Neural progenitor cell (in vitro differentiated cells): ENCODE data around the gene DCDC2. TPM values are rescaled to one million over a fixed set of nuclear protein-coding genes. Genes with fewer than 3 reads are reported as not detected.

Experiments used
- DNase-seq: peaks from one replicate; pipeline ENCODE4 v3.0.0-alpha.2; 2016; ENCODE audit warnings: low spot score
- H2AFZ ChIP-seq: fragments of 200-600 bp; sonication (generic); replicated peaks from 2 replicates; pipeline ENCODE4 v1.6.1; 2016; ENCODE audit warnings: antibody characterized with exemption
- H3F3A ChIP-seq: fragments of 200-600 bp; sonication (generic); 2 replicates; pipeline ENCODE4 v1.6.1; 2016; ENCODE audit warnings: antibody characterized with exemption, low read depth
- H3K27ac ChIP-seq: fragments of 200-600 bp; sonication (generic); 2 replicates; pipeline ENCODE4 v1.5.1; 2016; ENCODE audit warnings: mild to moderate bottlenecking
- H3K27me3 ChIP-seq: fragments of 200-600 bp; sonication (generic); 2 replicates; pipeline ENCODE4 v1.6.1; 2016; ENCODE audit warnings: mild to moderate bottlenecking, moderate library complexity
- H3K36me3 ChIP-seq: fragments of 200-600 bp; sonication (generic); 2 replicates; pipeline ENCODE4 v1.5.1; 2016
- H3K4me1 ChIP-seq: fragments of 200-600 bp; sonication (generic); 2 replicates; pipeline ENCODE4 v1.6.1; 2016; ENCODE audit warnings: mixed run types
- H3K4me2 ChIP-seq: fragments of 200-600 bp; sonication (generic); 2 replicates; pipeline ENCODE4 v1.6.1; 2016
- H3K4me3 ChIP-seq: fragments of 200-600 bp; sonication (generic); 2 replicates; pipeline ENCODE4 v1.5.1; 2016
- H3K79me2 ChIP-seq: fragments of 200-600 bp; sonication (generic); 2 replicates; pipeline ENCODE4 v1.6.1; 2016; ENCODE audit warnings: low read depth
- H3K9ac ChIP-seq: fragments of 200-600 bp; sonication (generic); 2 replicates; pipeline ENCODE4 v1.6.1; 2016
- H3K9me3 ChIP-seq: fragments of 200-600 bp; sonication (generic); 2 replicates; pipeline ENCODE4 v1.5.1; 2016; ENCODE audit warnings: low read depth
- H4K20me1 ChIP-seq: fragments of 200-600 bp; sonication (generic); 2 replicates; pipeline ENCODE4 v1.6.1; 2016; ENCODE audit warnings: low read depth
- H3K27ac Mint-ChIP-seq: 3 replicates; pipeline ENCODE4 v1.8.0; 2021; ENCODE audit warnings: mixed read lengths
- H3K27me3 Mint-ChIP-seq: 2 replicates; pipeline ENCODE4 v1.8.0; 2022; ENCODE audit warnings: low read depth, mild to moderate bottlenecking, inconsistent platforms, moderate library complexity, mixed read lengths; ENCODE audit not compliant: insufficient read depth
- H3K36me3 Mint-ChIP-seq: 3 replicates; pipeline ENCODE4 v1.8.0; 2021; ENCODE audit warnings: mixed read lengths
- H3K4me1 Mint-ChIP-seq: 3 replicates; pipeline ENCODE4 v1.8.0; 2021; ENCODE audit warnings: mixed read lengths
- H3K4me3 Mint-ChIP-seq: 3 replicates; pipeline ENCODE4 v1.8.0; 2021; ENCODE audit warnings: mild to moderate bottlenecking, moderate library complexity, mixed read lengths
- H3K9me3 Mint-ChIP-seq: 3 replicates; pipeline ENCODE4 v1.8.0; 2020; ENCODE audit warnings: mixed read lengths
- CTCF ChIP-seq: fragments of 200-600 bp; sonication (generic); IDR thresholded peaks from 2 replicates; pipeline ENCODE4 v1.5.1; 2017; ENCODE audit warnings: antibody characterized with exemption, mild to moderate bottlenecking
- EZH2 ChIP-seq: fragments of 200-600 bp; sonication (generic); IDR thresholded peaks from 2 replicates; pipeline ENCODE4 v1.6.1; 2017; ENCODE audit warnings: antibody characterized with exemption, mild to moderate bottlenecking, moderate library complexity
- EZH2phosphoT487 ChIP-seq: fragments of 200-600 bp; sonication (generic); IDR thresholded peaks from 2 replicates; pipeline ENCODE4 v1.6.1; 2017; ENCODE audit warnings: antibody characterized with exemption
- total RNA-seq: library from RNA; depleted of rRNA; stranded (reverse); fragments of >200 nt; gene quantifications from 2 replicates; pipeline ENCODE4 v1.2.3, GENCODE V29; 2015; ENCODE audit warnings: low replicate concordance

The DCDC2 gene
- total RNA-seq, 1 donor from 2014 or later = not detected

- Mint-ChIP-seq H3K4me3 (no peak overlapping the region), H3K36me3 (no peaks in the 10 kb centered on the region), H3K9me3 (peaks cover 3% of the 10 kb centered on the region), H3K27ac (no peak overlapping the region), H3K4me1 (peaks cover 7% of the 10 kb centered on the region), H3K27me3 (no peaks in the 10 kb centered on the region)
- no peaks in the 10 kb centered on the region for H3K79me2 ChIP-seq
- H3F3A ChIP-seq = peaks cover 7% of the 10 kb centered on the region
- no peaks in the 10 kb centered on the region for H3K36me3 ChIP-seq
- no peaks in the 10 kb centered on the region for H3K9me3 ChIP-seq
- no peaks in the 10 kb centered on the region for H3K4me1 ChIP-seq
- no peak overlapping the region for H3K4me3 ChIP-seq
- TF ChIP-seq CTCF (no peak), EZH2 (no peak), EZH2phosphoT487 (no peak)
- no peaks in the 10 kb centered on the region for H4K20me1 ChIP-seq
- no peak for DNase-seq
- H2AFZ ChIP-seq = no peak overlapping the region
- no peak overlapping the region for H3K4me2 ChIP-seq
- H3K9ac ChIP-seq = no peak overlapping the region
- no peak overlapping the region for H3K27ac ChIP-seq
- no peaks in the 10 kb centered on the region for H3K27me3 ChIP-seq
Observed at GRCh38 chr6:24353861-24354260, 4.0 kb downstream of the DCDC2 start.

- TF ChIP-seq CTCF = no peak
- H3K27me3 ChIP-seq = no peaks in the 10 kb centered on the region
- H3K79me2 ChIP-seq = no peaks in the 10 kb centered on the region
- no peak overlapping the region for H3K4me3 ChIP-seq
- H3K4me2 ChIP-seq = no peak overlapping the region
- no peaks in the 10 kb centered on the region for H3K9me3 ChIP-seq
- no peak overlapping the region for H3K9ac ChIP-seq
- Mint-ChIP-seq H3K27ac (no peak overlapping the region), H3K9me3 (no peaks in the 10 kb centered on the region), H3K36me3 (no peaks in the 10 kb centered on the region), H3K4me3 (no peak overlapping the region), H3K27me3 (no peaks in the 10 kb centered on the region), H3K4me1 (peaks cover 7% of the 10 kb centered on the region)
- no peaks in the 10 kb centered on the region for H3K4me1 ChIP-seq
- no peaks in the 10 kb centered on the region for H3F3A ChIP-seq
- H3K27ac ChIP-seq = no peak overlapping the region
- H4K20me1 ChIP-seq = no peaks in the 10 kb centered on the region
- no peak for DNase-seq
- H2AFZ ChIP-seq = no peak overlapping the region
- no peaks in the 10 kb centered on the region for H3K36me3 ChIP-seq
Observed at GRCh38 chr6:24352434-24352833, 5.4 kb downstream of the DCDC2 start.

- DNase-seq = no peak
- H3K9me3 Mint-ChIP-seq = no peaks in the 10 kb centered on the region
- no peaks in the 10 kb centered on the region for H3K27me3 ChIP-seq
- H3K9ac ChIP-seq = no peak overlapping the region
- H3K36me3 Mint-ChIP-seq = no peaks in the 10 kb centered on the region
- H2AFZ ChIP-seq = no peak overlapping the region
- H3K9me3 ChIP-seq = no peaks in the 10 kb centered on the region
- H3K4me2 ChIP-seq = no peak overlapping the region
- H3K4me3 Mint-ChIP-seq = no peak overlapping the region
- no peaks in the 10 kb centered on the region for H3K36me3 ChIP-seq
- H4K20me1 ChIP-seq = no peaks in the 10 kb centered on the region
- H3F3A ChIP-seq = no peaks in the 10 kb centered on the region
- H3K27ac ChIP-seq = no peak overlapping the region
- H3K4me1 ChIP-seq = no peaks in the 10 kb centered on the region
- H3K4me1 Mint-ChIP-seq = no peaks in the 10 kb centered on the region
- no peak overlapping the region for H3K4me3 ChIP-seq
- H3K27ac Mint-ChIP-seq = no peak overlapping the region
- no peaks in the 10 kb centered on the region for H3K79me2 ChIP-seq
- no peaks in the 10 kb centered on the region for H3K27me3 Mint-ChIP-seq
- no peak for TF ChIP-seq EZH2phosphoT487
Observed at GRCh38 chr6:24344976-24345375, 12.9 kb downstream of the DCDC2 start.

- DNase-seq = no peak
- no peaks in the 10 kb centered on the region for H4K20me1 ChIP-seq
- no peak overlapping the region for H3K4me3 Mint-ChIP-seq
- H3K4me3 ChIP-seq = no peak overlapping the region
- no peak overlapping the region for H3K9ac ChIP-seq
- H3K79me2 ChIP-seq = no peaks in the 10 kb centered on the region
- H3K27me3 Mint-ChIP-seq = no peaks in the 10 kb centered on the region
- H3K36me3 Mint-ChIP-seq = no peaks in the 10 kb centered on the region
- H3K27ac Mint-ChIP-seq = no peak overlapping the region
- H3F3A ChIP-seq = no peaks in the 10 kb centered on the region
- TF ChIP-seq EZH2 (no peak), EZH2phosphoT487 (no peak), CTCF (no peak)
- H3K36me3 ChIP-seq = no peaks in the 10 kb centered on the region
- no peaks in the 10 kb centered on the region for H3K9me3 ChIP-seq
- no peaks in the 10 kb centered on the region for H3K27me3 ChIP-seq
- no peaks in the 10 kb centered on the region for H3K4me1 ChIP-seq
- no peaks in the 10 kb centered on the region for H3K4me1 Mint-ChIP-seq
- H3K27ac ChIP-seq = no peak overlapping the region
- H3K9me3 Mint-ChIP-seq = peaks cover 12% of the 10 kb centered on the region
- no peak overlapping the region for H2AFZ ChIP-seq
- no peak overlapping the region for H3K4me2 ChIP-seq
Observed at GRCh38 chr6:24340998-24341938, 16.6 kb downstream of the DCDC2 start.
